ENCODE data around the gene WNT3A.
"Not testable (repeated sequence)": the region's sequence is repeated elsewhere in the genome, so short reads cannot be mapped to it uniquely, and the experiment has no call there.

GRCh38 chr1:227972843-227973374, 33.9 kb upstream of the WNT3A start:
- not testable (repeated sequence) for TF ChIP-seq CTCF, POLR2A (IDR thresholded peaks at IDR 0.05)
